Mesenchymal stem cell (in vitro differentiated cells and primary cell): ENCODE measurements around the gene C19orf12.
A peak's percentile ranks its signal among the peaks of the same experiment; 100 is the strongest.

Experiments used
- DNase-seq: peaks from one replicate; pipeline ENCODE4 v3.0.0-alpha.2; 2013
- H2AFZ ChIP-seq: one replicate; pipeline ENCODE4 v1.6.1; 2013; ENCODE audit warnings: low read depth, mild to moderate bottlenecking, control low read depth, inconsistent platforms, low read length, moderate library complexity
- H2AK5ac ChIP-seq: 2 replicates; pipeline ENCODE4 v1.6.1; 2013; ENCODE audit warnings: low read length, moderate library complexity, mild to moderate bottlenecking, inconsistent platforms; ENCODE audit not compliant: severe bottlenecking
- H2BK120ac ChIP-seq: one replicate; pipeline ENCODE4 v1.6.1; 2013; ENCODE audit warnings: low read depth, mild to moderate bottlenecking, inconsistent platforms, low read length, moderate library complexity
- H2BK12ac ChIP-seq, 2 experiments: one replicate each; pipeline ENCODE4 v1.6.1; 2013; ENCODE audit warnings: inconsistent platforms in 2 of 2, low read length in 2 of 2, mild to moderate bottlenecking in 2 of 2, moderate library complexity in 2 of 2, control low read depth in 1 of 2
- H2BK15ac ChIP-seq: one replicate; pipeline ENCODE4 v1.6.1; 2013; ENCODE audit warnings: mild to moderate bottlenecking, low read depth, inconsistent platforms; ENCODE audit not compliant: poor library complexity, severe bottlenecking
- H2BK5ac ChIP-seq: 2 replicates; pipeline ENCODE4 v1.6.1; 2013; ENCODE audit warnings: low read depth, mild to moderate bottlenecking, low read length, control low read depth, inconsistent platforms; ENCODE audit not compliant: poor library complexity, severe bottlenecking
- H3K14ac ChIP-seq, 2 experiments: one replicate each; pipeline ENCODE4 v1.6.1; 2013; ENCODE audit warnings: inconsistent platforms in 2 of 2, low read length in 2 of 2, control low read depth in 1 of 2, mild to moderate bottlenecking in 1 of 2, moderate library complexity in 1 of 2
- H3K18ac ChIP-seq, 2 experiments: one replicate each; pipeline ENCODE4 v1.6.1; 2013; ENCODE audit warnings: inconsistent platforms in 2 of 2, low read length in 2 of 2, control low read depth in 1 of 2, low read depth in 1 of 2, mild to moderate bottlenecking in 1 of 2
- H3K23ac ChIP-seq, 2 experiments: one replicate each; pipeline ENCODE4 v1.6.1; 2013; ENCODE audit warnings: inconsistent platforms in 2 of 2, low read length in 2 of 2, mild to moderate bottlenecking in 2 of 2, moderate library complexity in 2 of 2, control low read depth in 1 of 2
- H3K27ac ChIP-seq: 2 replicates; pipeline ENCODE4 v1.5.1; 2013; ENCODE audit warnings: mild to moderate bottlenecking, moderate library complexity, low read length, control low read depth, inconsistent platforms; ENCODE audit not compliant: poor library complexity, severe bottlenecking
- H3K27me3 ChIP-seq, 2 experiments: 2 replicates each; pipeline versions ENCODE4 v1.6.1 to v1.7.0; 2013; ENCODE audit warnings: low read length in 2 of 2, mild to moderate bottlenecking in 2 of 2, moderate library complexity in 2 of 2, control low read depth in 1 of 2, inconsistent platforms in 1 of 2; ENCODE audit not compliant: control insufficient read depth in 1 of 2, insufficient read depth in 1 of 2
- H3K36me3 ChIP-seq, 2 experiments: 2 replicates each; pipeline versions ENCODE4 v1.6.1 to v1.7.0; 2013; ENCODE audit warnings: low read length in 2 of 2, control low read depth in 1 of 2, inconsistent platforms in 1 of 2, low read depth in 1 of 2, mild to moderate bottlenecking in 1 of 2; ENCODE audit not compliant: insufficient read depth in 2 of 2, control insufficient read depth in 1 of 2
- H3K4ac ChIP-seq, 2 experiments: one replicate each; pipeline ENCODE4 v1.6.1; 2013; ENCODE audit warnings: inconsistent platforms in 2 of 2, low read length in 2 of 2, mild to moderate bottlenecking in 2 of 2, moderate library complexity in 2 of 2, control low read depth in 1 of 2, low read depth in 1 of 2
- H3K4me1 ChIP-seq: 2 replicates; pipeline ENCODE4 v1.6.1; 2013; ENCODE audit warnings: low read depth, low read length, control low read depth; ENCODE audit not compliant: control insufficient read depth, insufficient read depth
- H3K4me2 ChIP-seq: 2 replicates; pipeline ENCODE4 v1.6.1; 2013; ENCODE audit warnings: low read length, mild to moderate bottlenecking, inconsistent platforms; ENCODE audit not compliant: poor library complexity, severe bottlenecking
- H3K4me3 ChIP-seq, 2 experiments: 2 replicates each; pipeline versions ENCODE4 v1.5.1 to v1.7.0; 2013; ENCODE audit warnings: low read length in 2 of 2, mild to moderate bottlenecking in 2 of 2, control low read depth in 1 of 2, low read depth in 1 of 2; ENCODE audit not compliant: insufficient read depth in 1 of 2
- H3K79me1 ChIP-seq: replicated peaks from 2 replicates; pipeline ENCODE4 v1.6.1; 2013; ENCODE audit warnings: mild to moderate bottlenecking, control low read depth, low read length, inconsistent platforms; ENCODE audit not compliant: poor library complexity, severe bottlenecking
- H3K9ac ChIP-seq: 2 replicates; pipeline ENCODE4 v1.7.0; 2013; ENCODE audit warnings: mild to moderate bottlenecking, low read length, moderate library complexity
- H3K9me3 ChIP-seq: 2 replicates; pipeline ENCODE4 v1.7.0; 2013; ENCODE audit warnings: mild to moderate bottlenecking, low read length; ENCODE audit not compliant: control insufficient read depth
- H4K8ac ChIP-seq: one replicate; pipeline ENCODE4 v1.6.1; 2013; ENCODE audit warnings: inconsistent platforms, mild to moderate bottlenecking, low read length, moderate library complexity
- H4K91ac ChIP-seq: one replicate; pipeline ENCODE4 v1.6.1; 2013; ENCODE audit warnings: mild to moderate bottlenecking, low read length, inconsistent platforms
- WGBS: methylation state at CpG from one replicate; pipeline ENCODE4 v1.1.7; 2013; ENCODE audit warnings: mixed read lengths; 5-methylcytosine and 5-hydroxymethylcytosine counted together

Gene C19orf12

DNA sequence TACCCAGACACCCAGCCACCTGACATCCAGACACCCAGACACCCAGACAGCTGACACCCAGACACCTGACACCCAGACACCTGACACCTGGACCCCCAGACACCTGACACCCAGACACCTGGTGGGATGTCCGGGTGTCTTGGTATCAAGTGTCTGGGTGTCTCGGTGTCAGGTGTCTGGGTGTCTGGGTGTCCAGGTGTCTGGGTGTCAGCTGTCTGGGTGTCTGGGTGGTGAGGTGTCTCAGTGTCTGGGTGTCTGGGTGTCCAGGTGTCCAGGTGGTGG, 18.6 kb downstream of the C19orf12 start:
- H2AK5ac ChIP-seq, result no peak overlapping the region
- H3K27ac ChIP-seq, result no peak overlapping the region
- no peak overlapping the region for H3K4me2 ChIP-seq
- WGBS, result 48% methylated on average over 2 of the region's 2 CpGs
- peaks cover 0 to 5% of the 10 kb centered on the region in 2 experiments for H3K36me3 ChIP-seq
- H3K4me3 ChIP-seq, result no peak overlapping the region
- no peaks in the 10 kb centered on the region for H3K9me3 ChIP-seq
- H3K27me3 ChIP-seq, result no peaks in the 10 kb centered on the region
- no peak overlapping the region for H4K8ac ChIP-seq
- no peak overlapping the region for H3K9ac ChIP-seq
- no peak for DNase-seq
- H3K23ac ChIP-seq, result no peak overlapping the region
- no peak overlapping the region for H2BK12ac ChIP-seq
- peaks cover 2% of the 10 kb centered on the region for H3K4me1 ChIP-seq
- no peak overlapping the region for H3K14ac ChIP-seq
- H2BK120ac ChIP-seq, result no peak overlapping the region
- H2BK5ac ChIP-seq, result no peak overlapping the region
- no peak overlapping the region for H3K18ac ChIP-seq
- no peak overlapping the region for H3K4ac ChIP-seq
- no peak overlapping the region for H2AFZ ChIP-seq
- H2BK15ac ChIP-seq, result no peak overlapping the region
- H4K91ac ChIP-seq, result no peak overlapping the region
- peaks cover 23% of the 10 kb centered on the region for H3K79me1 ChIP-seq

- Histone ChIP-seq H4K91ac (no peak overlapping the region), H2AK5ac (no peak overlapping the region), H3K23ac (no peak overlapping the region), H2BK5ac (no peak overlapping the region), H3K4me3 (no peak overlapping the region), H3K4me2 (no peak overlapping the region), H2AFZ (no peak overlapping the region), H3K18ac (no peak overlapping the region), H3K9ac (no peak overlapping the region), H2BK15ac (no peak overlapping the region), H3K27ac (no peak overlapping the region), H2BK12ac (no peak overlapping the region), H3K4me1 (peaks cover 2% of the 10 kb centered on the region), H3K4ac (no peak overlapping the region), H2BK120ac (no peak overlapping the region), H4K8ac (no peak overlapping the region), H3K79me1 (peaks cover 23% of the 10 kb centered on the region), H3K9me3 (no peaks in the 10 kb centered on the region), H3K27me3 (no peaks in the 10 kb centered on the region), H3K36me3 (no peaks in the 10 kb centered on the region), H3K14ac (no peak overlapping the region)
- 83% methylated on average over 6 of the region's 6 CpGs for WGBS
- DNase-seq, result no peak
Observed at GRCh38 chr19:29695765-29696564, 19.1 kb downstream of the C19orf12 start.

DNA sequence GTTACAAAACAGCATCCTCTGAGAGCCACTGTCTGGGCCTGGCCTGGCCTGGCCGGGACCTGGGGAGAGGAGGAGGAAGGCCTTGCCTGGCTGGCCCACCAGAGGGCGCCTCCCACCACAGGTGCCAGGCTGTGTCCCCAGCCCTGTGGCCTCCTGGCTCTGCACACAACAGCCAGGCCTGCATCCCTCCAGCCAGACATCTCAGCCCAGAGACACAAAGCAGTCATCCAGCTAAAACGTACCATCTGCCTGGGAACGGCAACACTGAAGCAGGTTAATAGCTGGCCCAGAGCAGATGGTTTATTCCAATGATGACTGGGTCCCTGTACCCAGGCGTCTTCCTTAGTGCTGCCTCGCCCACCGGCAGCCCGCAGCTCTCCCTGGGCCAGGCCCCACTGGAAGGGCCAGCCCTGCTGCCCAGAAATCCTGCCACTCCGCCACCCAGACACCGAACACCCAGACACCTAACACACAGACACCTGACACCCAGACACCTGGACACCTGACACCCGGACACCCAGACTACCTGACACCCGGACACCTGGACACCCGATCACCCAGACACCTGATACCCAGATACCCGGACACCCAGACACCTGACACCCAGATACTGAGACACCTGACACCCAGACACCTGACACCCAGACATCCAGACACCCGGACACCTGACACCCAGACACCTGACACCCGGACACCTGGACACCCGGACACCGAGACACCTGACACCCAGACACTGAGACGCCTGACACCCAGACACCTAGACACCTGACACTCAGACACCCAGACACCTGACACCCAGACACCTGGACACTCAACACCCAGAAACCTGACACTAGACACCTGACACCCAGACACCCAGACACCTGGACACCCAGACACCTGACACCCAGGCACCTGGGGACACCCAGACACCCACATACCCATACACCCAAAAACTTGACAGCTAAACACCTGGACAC, 20.1 kb downstream of the C19orf12 start:
- Histone ChIP-seq H3K27me3 (no peaks in the 10 kb centered on the region), H3K4me1 (peaks cover 2% of the 10 kb centered on the region), H2AK5ac (no peak overlapping the region), H3K9me3 (peaks cover 4% of the 10 kb centered on the region), H4K8ac (no peak overlapping the region), H2BK12ac (no peak overlapping the region), H2BK120ac (no peak overlapping the region), H3K4ac (no peak overlapping the region), H2AFZ (no peak overlapping the region), H3K18ac (no peak overlapping the region), H3K36me3 (peaks cover 0 to 3% of the 10 kb centered on the region in 2 experiments), H3K23ac (no peak overlapping the region), H2BK15ac (no peak overlapping the region), H3K4me2 (no peak overlapping the region), H4K91ac (no peak overlapping the region), H3K14ac (no peak overlapping the region), H3K9ac (peak overlapping the region; percentile 58), H2BK5ac (no peak overlapping the region), H3K27ac (no peak overlapping the region), H3K79me1 (peaks cover 23% of the 10 kb centered on the region), H3K4me3 (no peak overlapping the region)
- DNase-seq, result peak; percentile 75
- WGBS, result 73% methylated on average over 19 of the region's 19 CpGs

DNA sequence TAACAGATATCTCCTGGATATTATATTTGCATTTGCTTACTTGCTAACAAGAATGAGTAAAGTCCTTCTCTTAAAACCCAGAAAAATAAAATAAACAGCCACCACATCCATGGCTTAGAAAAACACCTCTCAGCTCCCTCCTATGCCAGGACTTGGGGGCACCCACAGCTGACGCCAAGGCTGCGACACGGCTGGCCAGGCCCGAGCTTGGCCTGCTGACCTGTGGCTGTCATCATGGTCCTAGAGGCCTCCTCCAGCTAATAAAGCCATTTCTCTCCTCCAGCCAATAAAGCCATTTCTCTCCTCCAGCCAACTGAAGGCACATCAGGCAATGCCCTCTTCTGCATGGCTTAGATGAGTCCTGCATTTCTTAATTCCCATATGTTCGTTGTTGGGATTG, 20.9 kb downstream of the C19orf12 start:
- WGBS, result 94% methylated on average over 5 of the region's 5 CpGs
- H3K4me1 ChIP-seq, result peaks cover 2% of the 10 kb centered on the region
- H2BK120ac ChIP-seq, result no peak overlapping the region
- no peak for DNase-seq
- no peak overlapping the region for H3K14ac ChIP-seq
- no peak overlapping the region for H3K18ac ChIP-seq
- H3K9ac ChIP-seq, result peak overlapping the region; percentile 53
- no peak overlapping the region for H2BK5ac ChIP-seq
- no peak overlapping the region for H2AFZ ChIP-seq
- H2AK5ac ChIP-seq, result no peak overlapping the region
- no peak overlapping the region for H4K91ac ChIP-seq
- no peak overlapping the region for H3K23ac ChIP-seq
- no peak overlapping the region for H3K4me2 ChIP-seq
- no peak overlapping the region for H3K4me3 ChIP-seq
- peaks cover 23% of the 10 kb centered on the region for H3K79me1 ChIP-seq
- H3K36me3 ChIP-seq, result peaks cover 0 to 3% of the 10 kb centered on the region in 2 experiments
- no peak overlapping the region for H2BK15ac ChIP-seq
- H2BK12ac ChIP-seq, result no peak overlapping the region
- H4K8ac ChIP-seq, result no peak overlapping the region
- no peak overlapping the region for H3K4ac ChIP-seq
- H3K9me3 ChIP-seq, result peaks cover 4% of the 10 kb centered on the region
- H3K27ac ChIP-seq, result no peak overlapping the region
- no peaks in the 10 kb centered on the region for H3K27me3 ChIP-seq
